ENCODE results near the gene CAPN2.

Gene CAPN2

GRCh38 chr1:223820515-223820858 is 108.1 kb downstream of the CAPN2 start:
- DNase-seq (ENCODE audit: insufficient read length, low spot score) (no peak), FAIRE-seq (no peak)

DNA sequence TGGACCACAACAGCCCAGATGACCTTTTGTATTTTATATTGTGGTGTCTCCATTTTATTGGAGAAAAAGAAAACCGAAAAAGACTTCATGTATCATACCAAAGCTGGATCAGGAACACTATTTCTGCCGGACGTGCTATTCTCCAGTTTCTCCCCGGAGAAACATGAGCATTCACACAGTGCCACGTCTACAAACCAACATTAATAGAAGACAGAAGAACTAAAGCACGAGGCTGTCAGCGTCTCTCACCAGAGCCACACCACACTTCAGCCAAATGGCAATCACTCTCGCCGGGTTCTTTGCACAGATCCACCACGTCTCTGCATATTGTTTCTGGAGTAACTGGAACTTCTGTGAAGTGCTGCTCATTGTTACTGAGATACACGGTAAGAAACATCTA is 108.6 kb downstream of the CAPN2 start:
- FAIRE-seq (no peak), DNase-seq (ENCODE audit: insufficient read length, low spot score) (no peak)

DNA sequence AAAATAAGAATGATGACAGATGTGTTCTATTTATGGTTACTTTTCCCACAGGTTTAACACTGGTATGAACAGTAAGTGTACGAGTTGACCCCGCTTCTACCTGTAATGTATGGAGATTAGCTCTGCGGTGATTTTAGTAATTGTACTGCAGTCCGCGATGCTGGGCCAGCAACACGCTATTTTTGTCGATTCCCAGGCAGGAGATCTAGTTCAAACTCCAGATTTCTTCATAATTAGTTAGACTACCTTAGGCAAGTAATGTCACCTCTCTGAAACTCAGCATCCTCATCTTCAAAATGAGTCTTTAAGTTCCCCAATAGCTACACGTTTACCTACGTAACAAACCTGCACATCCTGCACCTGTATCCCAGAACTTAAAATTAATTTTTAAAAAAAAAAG is 111.9 kb downstream of the CAPN2 start:
- DNase-seq (ENCODE audit: insufficient read length, low spot score): no peak

DNA sequence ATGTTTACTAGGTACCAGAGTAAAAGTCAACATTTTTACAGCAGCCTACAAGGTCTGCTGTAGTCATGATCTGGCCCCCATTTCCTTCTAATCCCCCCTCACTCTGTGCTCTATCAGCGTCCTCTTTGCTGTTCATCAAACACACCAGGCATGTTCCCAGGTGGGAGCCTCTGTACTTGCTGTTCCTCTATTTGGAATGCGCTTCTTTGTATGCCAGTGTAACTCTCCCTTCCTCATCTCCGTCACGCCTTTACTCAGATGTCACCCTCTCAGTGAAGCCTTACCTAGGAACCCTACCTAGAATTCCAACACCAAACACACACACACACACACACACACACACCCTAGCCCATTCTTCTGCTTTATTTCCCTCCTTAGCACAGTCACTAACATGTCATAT is 112.4 kb downstream of the CAPN2 start:
- DNase-seq (ENCODE audit: insufficient read length, low spot score) (no peak), FAIRE-seq (no peak)

More for the DNA sequence above, 111.9 kb downstream of the CAPN2 start:
- FAIRE-seq: no peak

Measured in GM19239 (cell line).